ENCODE data around the gene IGSF21. TPM values are rescaled to one million over a fixed set of nuclear protein-coding genes. Genes with fewer than 3 reads are reported as not detected.

IGSF21 gene
- total and polyA plus RNA-seq, 10 of the 15 experiments (the other 5 are each of a cell fraction or from before 2014, with no cell fraction given): 0.03 to 0.49 TPM; not detected in 8

- TF ChIP-seq NR2C2 (IDR thresholded peaks at IDR 0.05; ENCODE audit: borderline replicate concordance, control insufficient read depth, insufficient read length, low read depth) (no peak), MYB (IDR thresholded peaks at IDR 0.05; ENCODE audit: borderline replicate concordance, low read depth, low read length) (no peak), ZNF384 (IDR thresholded peaks at IDR 0.05; ENCODE audit: borderline replicate concordance, low read depth, low read length) (no peak), SMC3 (IDR thresholded peaks at IDR 0.05; ENCODE audit: borderline replicate concordance, low read length) (no peak), NR2C1 (IDR thresholded peaks at IDR 0.05) (no peak)
These were observed 19.5 kb upstream of the IGSF21 start (continued) for GRCh38 chr1:18088077-18088594.

DNA sequence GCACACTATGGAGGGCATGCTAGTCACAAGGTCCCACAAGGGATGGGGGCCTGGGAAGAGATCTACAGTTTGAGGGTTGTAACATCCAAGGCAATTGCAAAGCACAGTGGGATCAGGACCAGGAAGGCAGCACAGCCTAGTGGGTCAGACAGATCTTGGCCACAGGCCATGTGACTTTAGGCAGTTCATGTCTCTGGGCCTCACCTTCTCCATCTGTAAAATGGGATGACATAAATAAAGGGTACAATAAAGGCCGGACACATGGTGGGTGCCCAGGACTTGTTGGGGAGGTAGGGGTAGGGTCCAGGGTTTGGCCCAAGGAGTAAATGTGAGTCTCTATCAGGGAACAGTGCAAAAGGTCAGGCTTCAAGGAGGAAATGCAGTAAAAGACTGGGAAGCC, 18.1 kb upstream of the IGSF21 start:
- SMC1A ChIA-PET (ENCODE audit: uncharacterized antibody, unreplicated experiment): no interaction called here
- DNase-seq (ENCODE audit: low read depth, low spot score): no peak
- RAD21 ChIA-PET (ENCODE audit: unreplicated experiment): no interaction called here
- Histone ChIP-seq H3K79me2 (ENCODE audit: control insufficient read depth, insufficient read depth, low read length) (no peaks in the 10 kb centered on the region), H2AFZ (ENCODE audit: control insufficient read depth, low read depth, low read length) (no peak overlapping the region), H3K27ac (ENCODE audit: control insufficient read depth, insufficient read depth) (no peak overlapping the region), H3K4me1 (ENCODE audit: control insufficient read depth, insufficient read depth, low read length) (no peaks in the 10 kb centered on the region), H3K4me2 (ENCODE audit: control insufficient read depth, insufficient read depth) (no peak overlapping the region), H3K9me3 (replicated peaks; ENCODE audit: control insufficient read depth, insufficient read depth, low read length) (no peaks in the 10 kb centered on the region), H3K36me3 (ENCODE audit: control insufficient read depth in 2 of 2, insufficient read depth in 2 of 2, low read length in 1 of 2) (no peaks in the 10 kb centered on the region), H4K20me1 (ENCODE audit: control insufficient read depth, insufficient read depth) (no peaks in the 10 kb centered on the region), H3K4me3 (no peak overlapping the region), H3K27me3 (replicated peaks in 1 of 2; ENCODE audit: control insufficient read depth in 2 of 2, insufficient read depth in 2 of 2, low read length in 1 of 2) (no peaks in the 10 kb centered on the region; a peak in 1 of 4 replicates), H3K9ac (ENCODE audit: control insufficient read depth, insufficient read depth, low read length) (no peak overlapping the region)
- intact Hi-C loops (cut with micrococcal nuclease; ENCODE audit: unreplicated experiment): no loop called here
- no peak for ATAC-seq
- no TSS peak for BruUV-seq (replicated peaks)
- CTCF ChIA-PET: no interaction called here
- WGBS (ENCODE audit: insufficient coverage, insufficient replicate concordance, low lambda C conversion rate, missing lambda C conversion rate): 0% methylated on average over 1 of the region's 1 CpG
- POLR2A ChIA-PET: no interaction called here
- in situ Hi-C loops (cut with MboI): no loop called here
- FAIRE-seq: no peak
- no peak for TF ChIP-seq RAD21 (IDR thresholded peaks at IDR 0.05; ENCODE audit: insufficient read depth, low read depth, low read length)
- TF ChIP-seq ZZZ3 (IDR thresholded peaks at IDR 0.05; ENCODE audit: control insufficient read depth, insufficient read length, low read depth): no peak
- no peak for TF ChIP-seq E2F8 (IDR thresholded peaks at IDR 0.05; ENCODE audit: low read depth, partially characterized antibody)
- no peak for TF ChIP-seq ZBTB40 (IDR thresholded peaks at IDR 0.05; ENCODE audit: borderline replicate concordance)
- TF ChIP-seq IKZF1 (conservative IDR thresholded peaks at IDR 0.05): no peak
- no peak for TF ChIP-seq TAF1 (IDR thresholded peaks at IDR 0.05; ENCODE audit: borderline replicate concordance, low read depth, low read length)
- TF ChIP-seq IKZF2 (IDR thresholded peaks at IDR 0.05): no peak
- TF ChIP-seq, protein P1, sequence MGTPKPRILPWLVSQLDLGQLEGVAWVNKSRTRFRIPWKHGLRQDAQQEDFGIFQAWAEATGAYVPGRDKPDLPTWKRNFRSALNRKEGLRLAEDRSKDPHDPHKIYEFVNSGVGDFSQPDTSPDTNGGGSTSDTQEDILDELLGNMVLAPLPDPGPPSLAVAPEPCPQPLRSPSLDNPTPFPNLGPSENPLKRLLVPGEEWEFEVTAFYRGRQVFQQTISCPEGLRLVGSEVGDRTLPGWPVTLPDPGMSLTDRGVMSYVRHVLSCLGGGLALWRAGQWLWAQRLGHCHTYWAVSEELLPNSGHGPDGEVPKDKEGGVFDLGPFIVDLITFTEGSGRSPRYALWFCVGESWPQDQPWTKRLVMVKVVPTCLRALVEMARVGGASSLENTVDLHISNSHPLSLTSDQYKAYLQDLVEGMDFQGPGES (IDR thresholded peaks at IDR 0.05): no peak
- TF ChIP-seq BACH1 (IDR thresholded peaks at IDR 0.05; ENCODE audit: borderline replicate concordance): no peak
- no peak for TF ChIP-seq NFXL1 (IDR thresholded peaks at IDR 0.05; ENCODE audit: borderline replicate concordance)

Measured in GM12878 (cell line).